RKO (cell line): Measurements from ENCODE around the gene DDX25.

ENCODE experiments used
- DNase-seq: peaks from one replicate; pipeline ENCODE4 v3.0.0-alpha.2; 2016; ENCODE audit warnings: low spot score

DDX25 gene

DNA sequence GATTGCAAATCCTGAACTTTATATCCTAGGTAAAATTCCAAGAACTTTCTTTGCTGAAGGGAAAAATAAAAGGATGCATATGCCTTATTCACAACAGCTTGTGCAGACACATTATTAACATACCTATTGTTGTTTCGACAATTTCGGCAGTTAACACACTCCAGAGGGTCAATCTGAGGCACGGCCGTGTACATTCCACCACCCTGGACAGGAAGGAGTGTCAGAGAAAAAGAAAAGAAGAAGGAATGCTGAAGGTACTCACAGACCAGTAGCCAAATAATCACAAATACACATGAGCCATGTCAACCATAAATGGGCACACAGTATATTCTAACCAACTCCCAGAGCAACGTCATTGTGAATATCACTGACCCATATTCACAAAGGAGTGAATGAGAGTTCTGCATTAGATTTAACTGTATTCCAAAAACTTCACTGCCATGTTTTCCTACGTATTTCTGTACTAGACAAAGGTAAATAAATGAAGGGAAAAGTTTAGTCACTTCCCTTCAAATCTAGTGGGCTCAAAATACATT, 73.9 kb downstream of the DDX25 start:
- no peak for DNase-seq
